Stimulated activated CD4-positive, alpha-beta T cell treated with anti-CD3 and anti-CD28 coated beads, Interleukin-4, amount 100 ng/mL, for 4 hours (primary cell): ENCODE results near the gene PNMT.

ENCODE experiments used
- DNase-seq, 2 experiments: peaks; one replicate each; pipeline ENCODE4 v3.0.0-alpha.2; 2020

The PNMT gene

DNA sequence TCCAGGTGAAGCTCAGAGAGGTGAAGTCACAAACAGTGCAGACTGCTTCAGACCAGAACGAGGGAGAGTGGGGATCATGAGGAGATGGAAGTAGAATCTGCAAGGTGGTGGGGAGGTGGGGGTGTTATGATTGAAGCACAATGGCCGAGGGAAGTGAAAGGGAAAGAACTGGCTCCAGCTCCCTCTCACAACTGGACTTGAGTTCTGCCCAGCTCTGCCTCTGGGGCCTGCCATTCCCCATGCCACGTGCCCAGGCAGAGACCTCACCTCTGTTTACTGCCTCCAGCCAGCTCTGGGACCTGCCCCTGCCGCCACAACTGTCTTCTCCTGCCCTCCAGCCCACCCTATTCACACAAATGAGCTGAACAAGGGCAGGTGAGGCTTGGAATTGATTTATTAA is 2.5 kb downstream of the PNMT start:
- DNase-seq, result no peak

DNA sequence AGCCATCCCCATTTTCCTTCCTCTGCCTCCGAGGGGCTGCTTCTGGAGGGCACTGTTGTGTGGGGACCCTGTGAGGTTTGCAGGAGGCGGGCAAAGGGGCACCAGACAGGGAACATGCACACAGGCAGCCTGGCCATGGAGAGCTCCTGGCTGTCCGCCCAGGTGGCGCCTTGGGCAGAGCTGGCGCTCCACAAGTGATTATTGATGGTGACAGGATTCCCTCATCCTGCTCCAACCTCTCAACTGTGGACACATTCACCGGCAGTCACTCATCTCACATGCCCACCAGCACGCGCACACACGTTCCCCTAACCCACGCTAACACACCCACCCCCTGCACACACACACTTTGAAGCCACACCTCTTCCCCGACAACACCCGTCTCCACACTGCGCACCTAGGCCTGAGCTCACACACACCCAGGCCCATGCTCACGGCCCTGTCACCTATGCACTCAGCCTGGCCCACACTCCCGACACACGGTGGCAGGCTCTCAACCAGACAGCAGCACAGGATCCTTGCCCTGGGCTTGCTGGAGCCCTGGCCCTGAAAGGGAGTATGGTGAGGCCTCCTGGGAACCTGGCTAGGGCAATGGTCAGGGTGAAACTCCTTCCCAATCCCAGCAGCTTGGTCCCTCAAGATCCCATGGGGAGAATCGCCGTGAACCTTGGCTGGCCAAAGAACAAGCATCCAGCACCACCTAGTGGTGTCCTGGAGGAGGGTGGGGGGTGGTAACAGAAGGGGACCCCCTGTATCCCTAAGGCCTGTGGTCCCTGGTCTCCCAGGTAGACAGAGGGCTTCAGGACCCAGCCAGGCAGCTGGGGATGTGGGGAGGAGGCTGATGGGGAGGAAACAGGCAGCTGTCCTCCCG is 3.6 kb downstream of the PNMT start:
- no peak for DNase-seq

DNA sequence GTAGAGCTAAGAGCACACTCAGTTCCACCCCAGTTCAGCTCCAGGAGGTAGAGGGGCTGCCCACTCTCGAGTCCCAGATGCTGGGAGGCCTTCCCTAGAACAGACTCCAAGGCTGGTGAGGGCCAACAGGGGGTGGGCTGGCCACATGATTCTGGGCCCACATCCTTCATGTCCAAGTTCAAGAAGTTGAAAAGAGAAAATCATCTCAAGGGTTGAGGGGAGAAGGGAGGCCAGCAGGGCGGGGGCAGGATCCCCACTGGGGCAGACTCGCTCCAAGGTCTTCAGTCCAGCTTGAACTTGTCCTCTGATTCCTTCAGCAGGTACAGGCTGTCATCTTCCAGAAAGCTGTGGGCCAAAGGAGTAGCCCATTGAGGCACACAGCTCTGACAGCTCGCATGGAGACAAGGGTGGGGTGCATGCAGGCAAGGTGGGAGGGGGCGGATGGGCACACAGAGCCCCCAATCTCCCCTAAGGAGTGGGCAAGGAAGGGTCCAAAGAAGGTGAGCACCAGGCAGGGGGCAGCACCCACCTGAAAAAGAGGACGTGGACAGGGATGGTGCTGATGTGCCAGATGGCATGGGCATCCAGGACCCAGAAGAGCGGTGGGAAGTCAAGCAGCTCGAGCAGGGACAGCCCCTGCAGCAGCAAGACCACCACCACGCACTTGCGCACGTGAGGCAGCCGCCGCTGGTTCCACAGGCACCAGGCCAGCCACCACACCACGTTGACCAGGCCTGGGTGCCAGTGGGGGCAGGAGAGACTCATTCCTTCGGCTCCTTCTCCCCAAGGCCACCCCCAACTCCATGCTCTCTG is 4.5 kb downstream of the PNMT start:
- no peak for DNase-seq

- no peak for DNase-seq
Measured at GRCh38 chr17:39673335-39674081, 5.3 kb downstream of the PNMT start.

- DNase-seq, result no peak
Measured at GRCh38 chr17:39674179-39674578, 5.9 kb downstream of the PNMT start.

- no peak for DNase-seq
Measured at GRCh38 chr17:39674702-39675389, 6.6 kb downstream of the PNMT start.

- no peak for DNase-seq
Measured at GRCh38 chr17:39675390-39676082, 7.3 kb downstream of the PNMT start.

GRCh38 chr17:39676198-39676819 is 8.1 kb downstream of the PNMT start:
- DNase-seq, result peak in 1 of 2 experiments; percentile 27

GRCh38 chr17:39677072-39677471 is 8.8 kb downstream of the PNMT start:
- no peak for DNase-seq

DNA sequence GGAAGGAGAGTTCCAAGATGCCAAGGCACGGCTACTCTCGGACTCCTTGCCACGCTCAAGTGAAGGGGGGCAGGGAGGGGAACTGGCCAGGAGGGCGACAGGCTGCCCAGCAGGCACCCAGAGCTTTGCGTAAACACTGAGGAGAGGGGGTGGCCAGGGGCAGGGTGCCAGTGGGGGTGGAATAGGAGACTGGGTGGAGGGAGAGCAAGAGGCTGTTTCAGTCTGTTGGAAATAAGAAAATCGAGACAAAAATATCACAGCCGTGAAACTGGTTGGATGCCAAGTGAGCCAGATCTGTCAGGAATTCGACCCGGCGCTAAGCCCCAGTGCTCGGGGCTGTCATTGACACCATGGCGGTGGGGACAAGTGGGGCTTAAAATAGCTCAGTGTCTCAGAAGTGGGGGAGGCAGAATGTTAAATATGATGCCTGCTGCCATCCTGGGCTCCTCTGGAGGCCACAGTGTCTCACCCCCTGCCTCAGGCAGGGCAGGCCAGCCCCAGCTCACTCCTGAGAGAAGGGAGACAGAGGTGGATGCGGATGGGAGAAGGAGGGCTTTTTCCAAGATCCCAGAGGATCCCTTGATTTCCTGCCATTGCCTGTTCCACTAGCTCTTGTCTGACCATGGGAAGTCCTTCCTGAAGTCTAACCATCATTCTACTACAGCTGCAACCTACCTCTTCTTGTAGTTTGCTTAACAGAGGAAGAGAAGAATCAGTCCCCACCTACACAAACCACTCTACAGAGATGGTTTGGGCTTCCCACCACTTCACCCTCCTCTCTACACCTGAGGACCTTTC is 9.5 kb downstream of the PNMT start:
- no peak for DNase-seq

DNA sequence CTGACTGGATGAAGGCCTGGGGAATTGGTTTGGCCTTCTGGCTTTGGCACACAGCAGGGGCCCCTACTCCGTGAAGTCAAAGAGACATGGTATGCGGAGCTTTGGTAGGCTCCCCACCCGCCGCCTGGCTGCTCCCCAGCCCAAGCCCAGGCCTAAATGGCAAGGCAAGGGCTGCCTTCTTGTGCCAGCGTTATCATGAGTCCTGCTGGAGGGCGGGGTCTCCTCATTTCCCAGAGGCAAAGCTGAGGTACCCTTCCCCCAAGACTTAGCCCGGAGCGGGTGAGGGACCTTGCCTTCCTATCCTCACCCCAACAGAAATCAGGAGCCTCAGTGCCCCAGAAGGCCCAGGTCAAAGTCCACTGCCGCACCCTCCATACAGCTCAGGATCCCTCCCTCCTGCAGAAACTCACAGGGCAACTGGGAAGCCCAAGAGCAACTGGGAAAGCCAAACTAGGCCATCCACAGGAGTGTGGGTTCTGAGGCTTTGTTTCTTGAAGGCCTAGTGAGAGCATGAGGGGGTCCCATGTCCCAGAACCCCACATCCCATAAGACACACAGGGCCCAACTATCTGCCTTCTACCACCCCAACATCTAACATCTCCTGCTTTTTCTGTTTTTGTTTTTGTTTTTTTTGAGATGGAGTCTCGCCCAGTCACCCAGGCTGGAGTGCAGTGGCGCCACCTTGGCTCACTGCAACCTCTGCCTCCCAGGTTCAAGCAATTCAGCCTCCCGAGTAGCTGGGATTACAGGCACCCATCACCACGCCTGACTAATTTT is 10.3 kb downstream of the PNMT start:
- DNase-seq, result no peak

GRCh38 chr17:39679521-39680192 is 11.4 kb downstream of the PNMT start:
- DNase-seq, result peak in 1 of 2 experiments; percentile 28

DNA sequence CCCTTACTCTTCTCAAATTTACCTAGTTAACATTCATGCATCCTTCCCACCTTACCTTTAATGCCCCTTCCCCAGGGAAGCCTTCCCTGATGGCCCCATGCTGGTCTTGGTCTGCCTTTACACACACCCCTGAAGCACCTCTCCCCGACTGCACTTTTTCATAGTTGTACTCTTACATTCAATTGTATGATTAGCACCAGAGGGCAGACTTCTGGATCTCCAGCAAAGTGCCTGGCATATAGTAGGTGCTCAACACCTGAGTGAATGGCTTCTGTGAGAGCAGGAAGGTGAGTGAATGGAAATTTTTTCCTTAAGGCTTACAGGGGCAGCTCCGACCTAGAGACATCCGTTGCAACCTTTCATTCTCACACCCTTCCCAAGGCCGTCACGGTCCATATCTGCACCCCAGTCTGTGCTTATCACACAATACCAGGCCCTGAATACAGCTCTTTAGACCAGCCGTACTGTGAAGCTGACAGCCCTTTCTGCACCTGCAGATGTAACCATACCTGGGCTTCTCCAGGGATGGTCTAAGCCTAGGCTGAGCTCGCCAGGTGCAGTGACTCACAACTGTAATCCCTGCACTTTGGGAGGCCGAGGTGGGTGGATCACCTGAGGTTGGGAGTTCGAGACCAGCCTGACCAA is 15.2 kb downstream of the PNMT start:
- DNase-seq, result no peak

DNA sequence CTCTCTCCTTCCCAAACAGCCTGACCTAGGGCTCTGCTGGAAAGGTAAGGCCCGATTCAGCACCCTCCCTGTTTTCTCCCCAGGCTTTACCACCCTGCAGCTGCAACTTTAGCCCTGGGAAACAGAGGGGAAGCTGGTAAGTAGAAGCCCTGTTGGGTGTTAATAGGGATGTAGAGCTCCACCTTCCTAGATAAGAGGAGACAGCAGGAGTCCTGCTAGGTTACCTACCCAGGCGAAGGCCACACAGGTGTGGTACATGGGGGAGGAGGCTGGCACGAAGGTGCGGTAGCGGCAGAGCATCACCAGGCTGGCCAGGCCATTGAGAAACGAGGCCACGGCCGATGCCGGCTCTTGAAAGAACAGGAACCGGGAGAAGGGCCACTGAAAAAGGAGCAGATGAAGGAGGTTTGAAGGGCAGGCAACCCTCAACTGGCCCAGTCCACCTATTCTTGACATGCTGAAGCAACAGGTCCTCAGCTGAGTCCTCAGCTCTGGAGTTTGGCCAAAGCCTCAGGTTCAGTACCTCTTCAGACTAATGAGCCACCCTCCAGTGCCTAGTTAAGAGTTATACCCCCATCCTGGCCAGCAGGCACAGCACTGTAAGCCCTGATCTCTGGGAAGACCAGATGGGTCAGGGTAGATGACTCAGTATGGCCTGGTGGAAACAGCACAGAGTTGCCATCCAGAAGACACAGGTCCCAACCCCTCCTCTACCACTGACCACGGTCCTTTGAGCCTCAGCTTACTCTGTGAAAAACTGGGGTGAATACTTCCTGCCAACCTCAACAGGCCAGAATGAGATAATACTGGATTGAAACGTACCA is 16.3 kb downstream of the PNMT start:
- DNase-seq, result no peak

- DNase-seq, result no peak
Measured at GRCh38 chr17:39687101-39687545, 18.9 kb downstream of the PNMT start.

DNA sequence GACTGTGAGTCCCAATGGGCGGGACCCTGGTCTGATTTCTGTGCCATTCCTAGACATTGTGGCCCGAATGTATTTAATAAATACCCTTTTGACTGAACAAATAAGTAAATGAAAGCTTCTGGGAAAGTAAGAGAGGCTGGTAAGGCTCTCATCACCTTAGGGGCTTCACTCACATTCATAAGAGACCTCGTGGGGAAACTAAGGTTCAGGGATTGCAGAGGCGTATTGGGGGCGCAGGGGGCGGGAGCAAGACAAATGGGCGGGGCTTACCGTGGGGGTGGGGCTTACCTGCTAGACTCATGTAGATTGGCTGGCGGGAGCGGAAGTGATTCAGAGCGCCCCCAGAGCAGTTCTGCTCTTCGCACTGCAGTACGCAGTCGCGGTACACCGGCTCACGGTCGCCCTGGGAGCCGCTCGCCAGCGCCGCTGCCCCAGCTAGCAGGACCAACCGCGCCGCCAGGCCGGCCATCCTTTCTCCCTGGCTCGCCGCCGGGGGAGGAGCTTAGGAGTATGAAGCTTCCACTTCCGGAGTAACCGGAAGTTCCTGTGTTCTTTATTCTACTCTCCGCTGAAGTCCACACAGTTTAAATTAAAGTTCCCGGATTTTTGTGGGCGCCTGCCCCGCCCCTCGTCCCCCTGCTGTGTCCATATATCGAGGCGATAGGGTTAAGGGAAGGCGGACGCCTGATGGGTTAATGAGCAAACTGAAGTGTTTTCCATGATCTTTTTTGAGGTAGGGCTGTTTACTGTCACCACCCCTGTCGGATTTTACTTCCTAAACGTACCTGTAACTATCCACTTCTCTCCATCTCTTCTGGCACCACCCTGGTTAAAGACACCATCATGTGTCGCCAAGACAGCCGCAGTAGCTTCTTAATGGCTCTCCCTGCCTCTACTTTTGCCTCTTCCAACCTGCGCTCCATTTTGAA is 19.6 kb downstream of the PNMT start, which contains the start of gene PGAP3:
TSS of gene PGAP3 (minus strand) at position 512 of the 929 bp plus-strand sequence. CDS start at position 469, 43 bp downstream.
- DNase-seq, result peak; percentile 79 to 83
